GM12801 (cell line): ENCODE measurements around the gene FANCI.

Experiments used
- TF ChIP-seq, protein P1 (sequence below): IDR thresholded peaks from one replicate; pipeline ENCODE4 v1.5.1; 2011; ENCODE audit warnings: control low read depth; ENCODE audit not compliant: insufficient read length; ENCODE audit errors: extremely low read depth

The FANCI gene

DNA sequence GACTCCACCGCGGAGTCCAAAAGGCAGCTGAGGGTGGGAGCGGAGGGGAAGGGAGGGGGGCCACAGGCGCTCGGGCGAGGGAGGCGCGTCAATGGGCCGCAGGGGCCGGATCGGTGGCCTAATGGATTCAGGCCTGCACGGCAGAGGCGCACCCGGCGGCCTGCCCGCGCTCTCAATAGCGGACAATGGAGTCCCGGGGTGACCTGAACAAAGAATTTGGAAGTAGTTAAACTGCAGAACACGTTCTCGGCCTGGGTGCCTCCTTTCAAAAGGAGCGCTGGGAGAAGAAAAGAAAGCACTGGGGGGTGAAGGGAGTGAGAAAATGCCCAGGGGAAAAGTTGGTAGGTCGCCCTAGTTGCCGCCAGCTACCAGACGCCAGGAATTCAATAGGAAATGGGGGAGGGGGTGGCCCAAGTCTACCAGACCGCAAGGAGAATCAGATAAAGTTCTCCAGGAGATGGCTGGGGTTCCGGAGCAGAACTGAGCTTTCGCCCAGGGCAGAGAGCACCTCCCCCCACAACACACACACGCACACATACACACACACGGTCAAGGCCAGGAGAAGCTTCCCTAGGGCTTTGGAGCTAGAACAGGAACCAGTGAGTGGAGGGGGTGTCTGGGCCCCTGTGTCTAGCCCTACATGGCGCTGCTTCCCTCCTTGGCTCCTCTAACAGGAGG lies 116.7 kb downstream of the FANCI start:
- TF ChIP-seq, protein P1, sequence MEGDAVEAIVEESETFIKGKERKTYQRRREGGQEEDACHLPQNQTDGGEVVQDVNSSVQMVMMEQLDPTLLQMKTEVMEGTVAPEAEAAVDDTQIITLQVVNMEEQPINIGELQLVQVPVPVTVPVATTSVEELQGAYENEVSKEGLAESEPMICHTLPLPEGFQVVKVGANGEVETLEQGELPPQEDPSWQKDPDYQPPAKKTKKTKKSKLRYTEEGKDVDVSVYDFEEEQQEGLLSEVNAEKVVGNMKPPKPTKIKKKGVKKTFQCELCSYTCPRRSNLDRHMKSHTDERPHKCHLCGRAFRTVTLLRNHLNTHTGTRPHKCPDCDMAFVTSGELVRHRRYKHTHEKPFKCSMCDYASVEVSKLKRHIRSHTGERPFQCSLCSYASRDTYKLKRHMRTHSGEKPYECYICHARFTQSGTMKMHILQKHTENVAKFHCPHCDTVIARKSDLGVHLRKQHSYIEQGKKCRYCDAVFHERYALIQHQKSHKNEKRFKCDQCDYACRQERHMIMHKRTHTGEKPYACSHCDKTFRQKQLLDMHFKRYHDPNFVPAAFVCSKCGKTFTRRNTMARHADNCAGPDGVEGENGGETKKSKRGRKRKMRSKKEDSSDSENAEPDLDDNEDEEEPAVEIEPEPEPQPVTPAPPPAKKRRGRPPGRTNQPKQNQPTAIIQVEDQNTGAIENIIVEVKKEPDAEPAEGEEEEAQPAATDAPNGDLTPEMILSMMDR = no peak

DNA sequence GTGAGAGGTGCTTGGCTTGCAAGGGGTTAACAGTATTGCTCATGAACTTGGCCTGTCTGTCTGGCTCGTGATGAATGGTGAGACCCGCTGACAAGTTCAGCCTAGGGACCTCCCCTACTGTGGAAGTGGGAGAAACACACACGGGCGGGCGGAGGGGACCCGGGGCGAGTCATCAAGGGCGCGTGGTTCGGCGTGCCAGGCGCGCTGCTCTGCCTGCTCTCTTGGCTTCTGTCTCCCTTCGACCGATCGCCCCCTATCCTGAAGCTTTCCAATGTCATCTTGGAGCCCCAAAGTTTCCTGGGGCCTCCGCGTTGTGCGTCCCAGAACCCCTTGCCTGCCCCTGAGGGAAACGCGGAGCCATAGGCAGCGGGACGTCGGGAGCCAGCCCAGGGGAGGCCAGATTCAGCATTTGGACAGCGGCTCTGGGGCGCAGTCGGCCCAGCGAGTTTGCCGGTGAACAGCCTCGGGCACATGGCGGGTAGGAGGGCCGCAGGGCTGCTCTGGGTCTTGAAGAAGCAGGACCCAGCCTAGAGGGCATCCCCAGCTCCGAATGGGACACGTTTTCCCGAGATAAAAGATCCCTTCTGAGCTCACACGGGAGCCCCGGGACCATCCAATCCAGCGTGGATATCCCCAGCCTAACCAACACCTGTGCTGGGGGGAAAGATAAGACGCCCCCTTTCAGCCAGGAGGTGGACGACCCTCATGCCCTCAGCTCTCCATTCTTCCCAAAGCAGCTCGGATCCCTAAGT lies 117.8 kb downstream of the FANCI start:
- TF ChIP-seq, protein P1 = no peak

DNA sequence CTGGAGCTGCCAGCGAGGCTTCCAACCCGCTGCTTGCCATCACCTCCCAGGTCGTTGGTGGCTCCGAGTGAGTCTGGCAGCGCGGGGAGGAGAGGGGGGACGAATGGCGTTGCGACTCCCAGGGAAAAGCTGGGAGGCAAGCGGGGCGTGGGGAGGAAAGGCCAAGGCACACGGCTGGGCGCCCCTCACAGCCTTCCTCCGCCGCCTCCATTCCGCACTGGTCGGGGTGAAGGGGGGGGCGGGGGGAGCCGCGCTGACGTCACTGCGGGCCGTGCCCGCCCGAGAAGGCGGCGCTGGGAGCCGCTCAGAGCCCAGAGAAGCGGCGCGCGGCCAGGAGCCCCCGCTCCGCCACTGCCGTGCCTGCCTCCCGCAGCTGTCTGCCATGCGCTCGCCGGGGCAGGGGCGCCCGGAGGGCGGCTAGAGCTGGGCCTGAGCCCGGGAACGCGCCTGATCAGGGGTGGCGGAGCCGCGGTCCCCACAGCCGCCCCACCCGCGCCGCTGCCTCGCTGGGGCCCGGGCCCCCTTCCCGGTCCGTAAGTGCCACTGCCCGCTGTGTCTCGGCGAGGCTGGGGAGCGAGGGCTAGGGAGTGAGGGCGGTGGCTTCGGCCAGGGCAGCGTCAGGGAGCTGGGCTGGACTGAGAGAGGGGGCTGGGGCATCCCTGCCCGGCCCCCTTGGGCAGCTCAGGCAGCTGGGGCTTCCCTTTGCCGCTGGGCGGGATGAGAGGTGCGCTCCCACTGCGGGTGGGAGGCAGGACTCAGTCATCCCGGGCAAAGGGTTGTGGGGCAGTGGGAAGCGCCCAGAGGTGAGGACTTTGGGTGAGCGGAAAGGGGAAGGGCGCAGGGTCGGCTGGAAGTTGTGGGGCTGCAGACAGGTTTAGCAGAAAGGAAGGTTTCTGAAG lies 118.7 kb downstream of the FANCI start:
- TF ChIP-seq, protein P1 = no peak

DNA sequence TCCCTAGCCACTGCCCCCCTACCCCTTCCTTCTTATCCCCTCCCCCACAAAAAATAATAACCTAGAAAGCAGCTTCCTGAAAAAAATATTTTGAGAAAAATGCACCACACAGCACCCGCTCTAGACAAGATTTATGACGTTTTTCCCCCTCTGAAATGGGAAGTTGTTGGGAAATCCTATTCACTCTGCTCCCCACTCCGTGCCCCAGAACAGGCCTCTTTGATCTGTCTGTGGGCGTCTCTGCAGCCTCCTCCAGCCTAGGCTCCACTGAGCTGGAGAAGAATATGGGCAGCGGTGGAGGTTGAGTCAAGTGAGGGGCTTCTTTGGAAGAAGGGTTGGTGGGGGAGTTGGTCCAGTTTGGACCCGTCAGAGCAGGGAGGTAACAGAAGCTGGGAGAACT lies 119.4 kb downstream of the FANCI start:
- TF ChIP-seq, protein P1 = no peak

DNA sequence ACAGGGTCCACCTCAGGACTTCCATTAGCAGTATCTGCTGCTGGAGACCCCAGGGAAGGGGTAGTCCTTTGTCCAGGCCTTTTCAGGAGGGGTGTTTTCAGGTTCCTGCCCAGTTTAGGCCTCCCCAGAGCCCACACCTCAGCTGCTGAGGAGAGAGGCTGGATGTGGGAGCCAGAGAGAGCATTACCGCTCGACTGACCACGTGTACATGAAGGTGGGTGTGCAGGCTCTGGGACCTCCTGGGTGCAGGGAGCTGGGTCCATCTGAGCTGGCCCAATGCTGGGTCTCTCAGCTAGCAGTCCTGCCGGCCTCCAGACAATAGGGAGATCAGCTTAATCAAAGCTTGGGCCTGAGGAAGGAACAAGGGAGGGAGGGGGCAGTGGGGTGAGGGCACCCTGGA lies 120.0 kb downstream of the FANCI start:
- TF ChIP-seq, protein P1 = no peak

DNA sequence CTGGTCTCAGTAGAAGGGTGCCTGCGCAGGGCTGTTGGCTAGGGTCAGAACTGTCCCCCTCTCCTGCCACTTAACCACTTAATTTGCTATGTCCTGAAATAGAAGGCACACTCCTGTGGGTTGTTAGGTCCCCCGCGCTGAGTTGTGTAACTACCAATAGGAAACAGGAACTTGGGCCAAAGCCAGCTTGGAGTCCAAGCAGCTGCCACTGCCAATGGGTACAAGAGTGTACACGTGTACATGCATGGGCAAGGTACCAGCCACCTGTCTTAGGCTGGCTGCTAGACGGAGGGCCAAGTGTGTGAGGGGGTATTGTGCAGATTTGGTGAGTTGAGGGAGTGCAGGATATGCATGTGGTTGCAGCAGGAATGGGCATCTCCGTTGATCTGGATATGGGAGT lies 120.6 kb downstream of the FANCI start:
- TF ChIP-seq, protein P1 = no peak
